ENCODE results near the gene CDC20B. TPM values are rescaled to one million over a fixed set of nuclear protein-coding genes. Genes with fewer than 3 reads are reported as not detected.

CDC20B gene
- total RNA-seq, 6 donors from 2014 or later, result 0.09 to 5.5 (median 1.5) TPM

DNA sequence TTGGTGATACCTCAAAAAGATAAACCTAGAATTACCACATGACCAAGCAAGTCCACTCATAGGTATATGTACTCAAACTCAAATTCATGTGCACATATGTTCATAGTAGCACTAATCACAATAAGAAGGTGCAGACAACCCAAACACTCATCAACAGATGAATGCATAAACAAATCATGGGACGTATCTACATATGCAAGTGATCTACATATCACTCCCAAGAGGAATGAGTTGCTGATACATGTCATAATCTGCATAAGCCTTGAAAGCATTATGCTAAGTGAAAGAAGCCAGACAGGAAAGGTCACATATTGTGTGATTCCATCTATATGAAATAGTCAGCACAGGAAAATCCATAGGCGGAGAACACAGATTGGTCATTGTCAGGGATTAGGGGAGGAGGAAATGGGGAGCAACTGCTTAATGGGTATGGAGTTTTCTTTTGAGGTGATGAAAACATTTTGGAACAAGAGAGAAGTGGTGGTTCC, 23.6 kb downstream of the CDC20B start:
- H3K4me1 ChIP-seq, result peaks cover 0 to 7% (median 0%) of the 10 kb centered on the region in 4 donors
- H3K36me3 ChIP-seq, result no peaks in the 10 kb centered on the region
- no peak for TF ChIP-seq POLR2A (IDR thresholded peaks at IDR 0.05)
- TF ChIP-seq EP300 (IDR thresholded peaks at IDR 0.05), result no peak
- TF ChIP-seq, protein P1, sequence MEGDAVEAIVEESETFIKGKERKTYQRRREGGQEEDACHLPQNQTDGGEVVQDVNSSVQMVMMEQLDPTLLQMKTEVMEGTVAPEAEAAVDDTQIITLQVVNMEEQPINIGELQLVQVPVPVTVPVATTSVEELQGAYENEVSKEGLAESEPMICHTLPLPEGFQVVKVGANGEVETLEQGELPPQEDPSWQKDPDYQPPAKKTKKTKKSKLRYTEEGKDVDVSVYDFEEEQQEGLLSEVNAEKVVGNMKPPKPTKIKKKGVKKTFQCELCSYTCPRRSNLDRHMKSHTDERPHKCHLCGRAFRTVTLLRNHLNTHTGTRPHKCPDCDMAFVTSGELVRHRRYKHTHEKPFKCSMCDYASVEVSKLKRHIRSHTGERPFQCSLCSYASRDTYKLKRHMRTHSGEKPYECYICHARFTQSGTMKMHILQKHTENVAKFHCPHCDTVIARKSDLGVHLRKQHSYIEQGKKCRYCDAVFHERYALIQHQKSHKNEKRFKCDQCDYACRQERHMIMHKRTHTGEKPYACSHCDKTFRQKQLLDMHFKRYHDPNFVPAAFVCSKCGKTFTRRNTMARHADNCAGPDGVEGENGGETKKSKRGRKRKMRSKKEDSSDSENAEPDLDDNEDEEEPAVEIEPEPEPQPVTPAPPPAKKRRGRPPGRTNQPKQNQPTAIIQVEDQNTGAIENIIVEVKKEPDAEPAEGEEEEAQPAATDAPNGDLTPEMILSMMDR (IDR thresholded peaks at IDR 0.05), result no peak
- no peak for TF ChIP-seq POLR2AphosphoS5 (IDR thresholded peaks at IDR 0.05)
- 59 to 77% methylated on average over 2 of the region's 2 CpGs for WGBS, 2 donors
- no peak overlapping the region for H3K27ac ChIP-seq
- no peak overlapping the region for H3K4me3 ChIP-seq
- no peaks in the 10 kb centered on the region for H3K27me3 ChIP-seq
- ATAC-seq (ENCODE audit: low FRiP score in 2 of 2) (no peak), DNase-seq (no peak)
- no peaks in the 10 kb centered on the region for H3K9me3 ChIP-seq

DNA sequence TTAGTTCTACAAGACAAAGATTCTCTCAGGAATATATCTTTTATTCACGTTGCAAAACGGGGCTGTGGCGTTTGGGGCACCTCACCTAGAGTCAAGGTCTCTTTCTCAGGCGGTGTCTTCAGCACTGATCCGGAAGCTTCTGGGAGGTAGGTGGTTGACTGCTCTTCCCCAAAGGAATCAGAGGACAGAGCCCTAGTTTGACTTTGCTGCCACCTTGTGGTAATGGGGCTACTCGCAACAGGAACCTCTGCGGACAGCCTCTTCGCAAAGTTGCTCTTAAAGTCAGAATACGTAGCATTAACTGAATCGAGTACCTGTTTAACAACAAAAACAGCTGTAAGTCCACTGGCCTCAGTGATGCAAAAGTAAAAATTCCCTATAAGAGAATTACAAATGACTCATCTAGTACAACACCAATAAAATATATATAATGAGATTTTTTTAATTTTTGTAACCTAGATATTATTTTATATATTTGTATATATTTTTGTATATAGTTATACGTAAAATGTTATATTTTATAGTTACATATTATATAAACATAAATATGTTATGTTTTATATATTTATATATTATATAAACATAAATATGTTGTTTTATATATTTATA, 26.3 kb downstream of the CDC20B start:
- H3K4me3 ChIP-seq, result no peak overlapping the region
- TF ChIP-seq POLR2A (IDR thresholded peaks at IDR 0.05), result no peak
- TF ChIP-seq, protein P1 (IDR thresholded peaks at IDR 0.05), result peak; percentile 76 to 90 (median 82)
- TF ChIP-seq EP300 (IDR thresholded peaks at IDR 0.05), result no peak
- no peak for TF ChIP-seq POLR2AphosphoS5 (IDR thresholded peaks at IDR 0.05)
- 7 to 9% methylated on average over 11 of the region's 11 CpGs for WGBS, 2 donors
- no peaks in the 10 kb centered on the region for H3K27me3 ChIP-seq
- peaks cover 0 to 4% (median 0%) of the 10 kb centered on the region in 4 donors for H3K4me1 ChIP-seq
- DNase-seq, result peak in 1 of 2 donors; percentile 70
- no peaks in the 10 kb centered on the region for H3K9me3 ChIP-seq
- peak; percentile 80 to 93 for ATAC-seq (ENCODE audit: low FRiP score in 2 of 2)
- no peaks in the 10 kb centered on the region for H3K36me3 ChIP-seq
- H3K27ac ChIP-seq, result no peak overlapping the region

DNA sequence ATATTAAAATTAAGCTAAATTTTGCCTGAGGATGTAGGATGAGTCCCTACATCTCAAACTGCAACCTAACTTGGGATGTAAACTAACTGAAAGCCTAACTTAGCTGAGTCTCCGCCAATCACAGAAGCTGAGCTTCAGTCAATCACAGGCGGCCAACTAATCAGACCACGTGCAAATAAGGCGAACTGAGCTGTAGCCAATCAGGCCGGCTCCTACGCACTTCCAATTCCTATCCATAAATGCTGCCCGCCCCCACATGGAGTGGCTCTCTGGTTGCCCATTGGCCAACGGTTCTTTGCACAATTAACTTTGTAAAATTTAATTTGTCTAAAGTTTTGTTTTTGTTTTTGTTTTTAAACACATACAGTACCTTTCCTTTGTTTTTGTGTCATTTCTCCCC, 26.9 kb downstream of the CDC20B start:
- no peaks in the 10 kb centered on the region for H3K27me3 ChIP-seq
- H3K27ac ChIP-seq, result no peak overlapping the region
- H3K36me3 ChIP-seq, result no peaks in the 10 kb centered on the region
- ATAC-seq (ENCODE audit: low FRiP score in 2 of 2), result no peak
- H3K4me3 ChIP-seq, result no peak overlapping the region
- H3K4me1 ChIP-seq, result peaks cover 0 to 4% (median 0%) of the 10 kb centered on the region in 4 donors
- no peak for TF ChIP-seq POLR2AphosphoS5 (IDR thresholded peaks at IDR 0.05)
- TF ChIP-seq, protein P1 (IDR thresholded peaks at IDR 0.05), result no peak
- no peak for TF ChIP-seq EP300 (IDR thresholded peaks at IDR 0.05)
- WGBS, 2 donors, result 78 to 80% methylated on average over 8 of the region's 8 CpGs
- DNase-seq, result no peak
- H3K9me3 ChIP-seq, result no peaks in the 10 kb centered on the region

DNA sequence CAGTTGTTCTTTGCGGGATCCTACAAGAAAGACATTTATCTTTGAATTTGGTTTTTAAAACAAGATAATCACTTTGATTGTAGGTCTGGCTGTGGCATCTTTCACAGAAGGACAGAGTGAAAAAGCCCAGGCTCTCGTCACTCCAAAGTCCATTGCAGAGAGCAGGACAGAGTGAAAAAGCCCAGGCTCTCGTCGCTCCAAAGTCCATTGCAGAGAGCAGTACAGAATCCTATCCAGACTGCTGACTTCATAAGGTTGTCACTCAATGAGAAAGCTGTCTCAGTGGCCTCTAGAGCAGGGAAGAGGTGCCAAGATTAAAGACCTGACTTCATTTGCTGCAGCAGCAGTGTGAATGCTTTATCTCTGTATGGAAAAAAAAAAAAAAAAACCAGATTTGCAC, 29.4 kb downstream of the CDC20B start:
- Histone ChIP-seq H3K36me3 (no peaks in the 10 kb centered on the region), H3K27ac (no peak overlapping the region), H3K9me3 (no peaks in the 10 kb centered on the region), H3K27me3 (no peaks in the 10 kb centered on the region), H3K4me3 (no peak overlapping the region), H3K4me1 (peaks cover 0 to 4% (median 0%) of the 10 kb centered on the region in 4 donors)
- ATAC-seq (ENCODE audit: low FRiP score in 2 of 2), result no peak
- no peak for DNase-seq
- WGBS, 2 donors, result 60 to 68% methylated on average over 4 of the region's 4 CpGs
- no peak for TF ChIP-seq POLR2AphosphoS5 (IDR thresholded peaks at IDR 0.05)

DNA sequence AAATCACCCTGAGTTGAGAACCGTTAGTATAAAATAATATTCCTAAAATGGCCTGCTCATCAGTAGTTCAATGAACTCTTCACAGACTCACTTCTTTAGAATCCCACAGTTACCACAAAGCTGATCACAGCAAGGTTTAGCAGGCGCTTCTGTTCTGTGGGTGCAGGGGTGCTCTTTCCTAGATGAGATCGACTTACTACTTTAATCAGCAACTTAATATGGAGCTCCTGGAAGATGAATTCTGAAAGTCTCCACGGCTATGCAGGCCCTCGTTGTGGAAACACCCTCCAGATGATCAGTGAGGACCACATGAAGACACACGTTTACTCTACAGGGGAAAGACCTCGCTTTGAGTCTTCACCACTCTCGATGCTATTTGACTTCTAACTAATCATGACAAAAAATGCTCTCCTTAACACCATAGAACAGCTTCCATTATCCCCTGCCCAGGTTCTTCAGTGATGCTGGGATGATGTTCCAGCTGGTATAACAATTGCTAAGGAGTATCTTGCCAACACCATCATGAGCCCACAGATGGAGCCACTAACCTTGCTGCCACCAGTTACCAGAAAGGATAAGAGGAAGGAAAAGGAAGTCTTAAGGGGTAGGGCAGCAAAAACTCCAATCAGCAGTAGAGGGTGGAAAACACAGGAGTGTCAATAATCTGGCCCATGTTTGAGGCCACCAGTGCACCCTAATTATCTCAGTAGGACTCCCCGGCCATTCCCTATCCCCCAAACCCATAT, 30.9 kb downstream of the CDC20B start:
- no peaks in the 10 kb centered on the region for H3K36me3 ChIP-seq
- 89 to 100% methylated on average over 9 of the region's 9 CpGs for WGBS, 2 donors
- no peak overlapping the region for H3K27ac ChIP-seq
- H3K27me3 ChIP-seq, result no peaks in the 10 kb centered on the region
- no peaks in the 10 kb centered on the region for H3K9me3 ChIP-seq
- DNase-seq (no peak), ATAC-seq (ENCODE audit: low FRiP score in 2 of 2) (no peak)
- peaks cover 0 to 4% (median 0%) of the 10 kb centered on the region in 4 donors for H3K4me1 ChIP-seq
- TF ChIP-seq, protein P1 (IDR thresholded peaks at IDR 0.05), result no peak
- no peak for TF ChIP-seq POLR2AphosphoS5 (IDR thresholded peaks at IDR 0.05)
- TF ChIP-seq POLR2A (IDR thresholded peaks at IDR 0.05), result no peak
- TF ChIP-seq EP300 (IDR thresholded peaks at IDR 0.05), result no peak
- no peak overlapping the region for H3K4me3 ChIP-seq

Measured in upper lobe of left lung (tissue), 6 donors.